DND-41 (cell line): ENCODE results near the gene MAPK6.

Experiments used
- EZH2 ChIP-seq: IDR thresholded peaks from 3 replicates; pipeline ENCODE4 v1.6.1; 2012; ENCODE audit warnings: borderline replicate concordance, low read depth, mild to moderate bottlenecking, moderate library complexity, low read length, inconsistent platforms; ENCODE audit not compliant: severe bottlenecking
- TF ChIP-seq, protein P1 (sequence below): IDR thresholded peaks from 2 replicates; pipeline ENCODE4 v1.5.1; 2012; ENCODE audit warnings: borderline replicate concordance, low read length, moderate library complexity, mild to moderate bottlenecking; ENCODE audit not compliant: poor library complexity, severe bottlenecking; ENCODE audit errors: extremely low read depth

DNA sequence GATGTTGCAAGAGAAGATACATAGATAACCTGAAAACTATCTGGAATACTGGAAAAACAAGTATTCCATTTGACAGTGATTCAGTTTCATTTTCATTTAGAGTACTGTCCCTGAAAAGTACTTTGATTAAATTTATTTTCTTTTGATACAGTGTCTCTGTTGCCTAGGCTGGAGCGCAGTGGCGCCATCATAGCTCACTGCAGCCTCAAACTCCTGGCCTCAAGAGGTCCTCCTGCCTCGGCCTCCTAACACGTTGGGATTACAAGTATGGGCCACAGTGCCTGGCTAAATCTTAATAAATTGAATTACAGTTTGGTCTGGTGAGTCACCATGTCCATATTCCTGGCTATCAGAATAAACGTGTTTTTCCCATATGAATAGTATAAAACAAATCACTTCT is 45.8 kb upstream of the MAPK6 start:
- TF ChIP-seq, protein P1, sequence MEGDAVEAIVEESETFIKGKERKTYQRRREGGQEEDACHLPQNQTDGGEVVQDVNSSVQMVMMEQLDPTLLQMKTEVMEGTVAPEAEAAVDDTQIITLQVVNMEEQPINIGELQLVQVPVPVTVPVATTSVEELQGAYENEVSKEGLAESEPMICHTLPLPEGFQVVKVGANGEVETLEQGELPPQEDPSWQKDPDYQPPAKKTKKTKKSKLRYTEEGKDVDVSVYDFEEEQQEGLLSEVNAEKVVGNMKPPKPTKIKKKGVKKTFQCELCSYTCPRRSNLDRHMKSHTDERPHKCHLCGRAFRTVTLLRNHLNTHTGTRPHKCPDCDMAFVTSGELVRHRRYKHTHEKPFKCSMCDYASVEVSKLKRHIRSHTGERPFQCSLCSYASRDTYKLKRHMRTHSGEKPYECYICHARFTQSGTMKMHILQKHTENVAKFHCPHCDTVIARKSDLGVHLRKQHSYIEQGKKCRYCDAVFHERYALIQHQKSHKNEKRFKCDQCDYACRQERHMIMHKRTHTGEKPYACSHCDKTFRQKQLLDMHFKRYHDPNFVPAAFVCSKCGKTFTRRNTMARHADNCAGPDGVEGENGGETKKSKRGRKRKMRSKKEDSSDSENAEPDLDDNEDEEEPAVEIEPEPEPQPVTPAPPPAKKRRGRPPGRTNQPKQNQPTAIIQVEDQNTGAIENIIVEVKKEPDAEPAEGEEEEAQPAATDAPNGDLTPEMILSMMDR = no peak
- no peak for TF ChIP-seq EZH2
